ENCODE data around the gene IP6K2.

IP6K2 gene

DNA sequence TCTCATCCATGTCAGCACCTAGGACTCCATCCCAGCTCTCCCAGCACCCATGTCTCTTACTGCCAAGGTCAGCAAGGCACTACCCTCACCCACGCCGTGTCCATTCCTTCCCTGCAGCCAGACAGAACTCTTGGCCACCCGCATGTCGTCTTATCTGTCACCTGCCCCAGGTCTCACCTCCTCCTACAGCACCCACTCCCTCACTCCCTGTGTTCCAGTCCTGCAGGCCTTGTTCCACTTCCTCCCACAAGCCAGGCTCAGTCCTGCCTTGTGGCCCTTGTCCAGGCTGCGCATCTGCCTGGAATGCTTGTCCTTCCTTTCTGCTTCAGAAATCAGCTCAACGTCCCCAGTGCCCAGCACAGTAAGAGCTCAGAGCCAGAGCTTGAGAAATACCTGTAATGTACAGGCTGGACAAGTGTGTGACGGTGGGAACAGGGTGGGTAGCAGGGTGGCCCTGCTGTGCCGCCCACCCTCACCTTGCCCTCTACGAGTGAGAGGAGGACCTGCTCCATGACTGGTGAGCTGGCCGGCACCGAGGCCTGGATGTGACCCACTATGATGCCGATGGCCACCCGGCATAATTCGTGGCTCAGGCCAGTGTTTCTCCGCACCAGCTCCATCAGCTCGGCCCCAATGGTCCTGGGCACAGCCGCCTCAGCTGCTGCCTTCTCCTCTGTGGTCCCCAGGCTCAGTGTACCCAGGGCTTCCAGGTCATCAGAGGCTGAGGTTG is 36.0 kb downstream of the IP6K2 start:
- no peak overlapping the region for H3K27ac ChIP-seq
- TF ChIP-seq, protein P1, sequence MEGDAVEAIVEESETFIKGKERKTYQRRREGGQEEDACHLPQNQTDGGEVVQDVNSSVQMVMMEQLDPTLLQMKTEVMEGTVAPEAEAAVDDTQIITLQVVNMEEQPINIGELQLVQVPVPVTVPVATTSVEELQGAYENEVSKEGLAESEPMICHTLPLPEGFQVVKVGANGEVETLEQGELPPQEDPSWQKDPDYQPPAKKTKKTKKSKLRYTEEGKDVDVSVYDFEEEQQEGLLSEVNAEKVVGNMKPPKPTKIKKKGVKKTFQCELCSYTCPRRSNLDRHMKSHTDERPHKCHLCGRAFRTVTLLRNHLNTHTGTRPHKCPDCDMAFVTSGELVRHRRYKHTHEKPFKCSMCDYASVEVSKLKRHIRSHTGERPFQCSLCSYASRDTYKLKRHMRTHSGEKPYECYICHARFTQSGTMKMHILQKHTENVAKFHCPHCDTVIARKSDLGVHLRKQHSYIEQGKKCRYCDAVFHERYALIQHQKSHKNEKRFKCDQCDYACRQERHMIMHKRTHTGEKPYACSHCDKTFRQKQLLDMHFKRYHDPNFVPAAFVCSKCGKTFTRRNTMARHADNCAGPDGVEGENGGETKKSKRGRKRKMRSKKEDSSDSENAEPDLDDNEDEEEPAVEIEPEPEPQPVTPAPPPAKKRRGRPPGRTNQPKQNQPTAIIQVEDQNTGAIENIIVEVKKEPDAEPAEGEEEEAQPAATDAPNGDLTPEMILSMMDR (conservative IDR thresholded peaks at IDR 0.05) = no peak
- TF ChIP-seq ZFX (IDR thresholded peaks at IDR 0.05) = no peak

DNA sequence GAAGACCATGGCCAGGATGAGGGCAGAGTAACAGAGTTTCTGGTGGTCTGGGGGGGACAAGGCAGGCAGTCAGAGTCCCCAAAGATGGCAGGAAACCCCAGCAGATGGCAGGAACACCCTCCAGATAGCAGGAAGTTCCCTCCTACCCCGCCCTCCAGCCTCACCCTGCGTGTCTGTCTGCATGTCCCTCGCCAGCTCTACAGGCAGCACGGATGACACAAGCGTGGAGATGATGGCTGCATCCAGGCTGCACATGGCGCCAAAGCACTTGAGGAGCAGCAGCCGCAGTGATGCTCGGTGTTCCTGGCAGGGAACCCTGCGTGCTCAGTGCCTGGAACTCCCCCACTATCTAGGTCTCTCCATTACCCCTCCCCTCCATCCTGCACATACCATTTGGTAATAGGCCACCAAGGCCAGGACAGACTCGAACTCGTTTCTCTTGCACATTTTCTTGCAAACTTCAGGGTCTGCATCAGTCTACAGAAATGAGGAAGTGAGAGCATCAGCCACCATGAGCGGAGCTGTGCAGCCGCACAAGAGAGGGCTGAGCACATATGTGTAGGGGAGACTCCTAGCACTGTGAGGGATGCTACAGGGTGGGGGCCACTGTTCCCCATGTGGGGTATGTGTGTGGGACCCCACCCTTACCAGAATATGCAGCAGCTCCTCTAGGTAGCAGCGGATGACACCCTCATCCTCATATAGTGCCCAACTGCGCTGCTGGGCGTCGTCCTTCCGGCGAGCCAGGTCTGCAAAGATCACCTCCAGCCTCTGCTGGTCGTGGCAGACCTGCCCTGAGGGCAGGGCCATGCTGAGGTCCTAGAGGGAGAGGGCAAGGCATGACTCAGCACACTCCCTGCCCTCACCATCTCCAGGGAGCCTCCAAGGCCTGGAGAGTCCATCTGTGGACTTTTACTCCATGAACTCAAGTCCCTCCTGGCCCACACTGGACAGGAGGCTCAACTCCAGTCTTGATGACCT is 37.3 kb downstream of the IP6K2 start:
- no peak overlapping the region for H3K27ac ChIP-seq
- TF ChIP-seq, protein P1 (conservative IDR thresholded peaks at IDR 0.05) = no peak
- TF ChIP-seq ZFX (IDR thresholded peaks at IDR 0.05) = no peak

DNA sequence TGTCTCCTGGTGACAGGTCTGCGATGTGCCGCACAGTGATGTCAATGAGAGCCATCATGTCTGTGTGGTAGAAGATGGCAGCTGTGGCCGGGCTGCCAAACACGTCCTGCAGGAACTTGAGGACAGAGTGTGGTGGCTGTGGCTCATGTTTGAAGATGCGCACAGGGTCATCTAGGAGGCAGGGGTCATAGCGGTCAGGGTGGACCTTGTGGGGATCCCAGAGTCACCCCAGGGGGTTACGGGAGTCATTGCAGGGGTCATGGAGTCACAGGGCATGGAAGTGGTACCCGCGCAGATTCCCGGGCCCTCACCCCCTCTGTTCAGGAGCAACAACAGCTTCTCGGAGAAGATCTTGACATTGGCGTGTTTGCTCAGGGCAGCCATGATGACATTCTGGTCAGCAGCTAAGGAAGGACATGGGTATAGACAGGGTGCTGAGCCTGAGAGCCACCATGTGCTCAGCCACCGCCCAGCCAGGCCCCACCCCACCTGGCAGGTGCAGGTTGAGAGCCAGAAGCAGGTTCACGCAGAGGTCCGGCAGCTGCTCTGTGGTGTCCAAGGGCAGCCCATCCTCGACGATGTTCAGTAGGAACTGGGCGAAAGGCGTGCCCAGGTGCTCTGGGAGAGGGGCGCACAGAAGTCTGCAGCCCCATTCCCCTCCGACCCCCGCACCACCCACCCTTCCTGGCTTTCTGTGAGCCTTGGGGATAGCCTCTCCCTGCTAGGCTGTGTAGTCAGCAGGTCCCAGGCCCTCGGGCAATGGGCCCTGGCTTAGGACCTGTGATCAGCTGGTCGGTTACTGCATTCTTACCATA is 38.2 kb downstream of the IP6K2 start:
- no peak overlapping the region for H3K27ac ChIP-seq
- TF ChIP-seq, protein P1 (conservative IDR thresholded peaks at IDR 0.05) = no peak
- no peak for TF ChIP-seq ZFX (IDR thresholded peaks at IDR 0.05)

DNA sequence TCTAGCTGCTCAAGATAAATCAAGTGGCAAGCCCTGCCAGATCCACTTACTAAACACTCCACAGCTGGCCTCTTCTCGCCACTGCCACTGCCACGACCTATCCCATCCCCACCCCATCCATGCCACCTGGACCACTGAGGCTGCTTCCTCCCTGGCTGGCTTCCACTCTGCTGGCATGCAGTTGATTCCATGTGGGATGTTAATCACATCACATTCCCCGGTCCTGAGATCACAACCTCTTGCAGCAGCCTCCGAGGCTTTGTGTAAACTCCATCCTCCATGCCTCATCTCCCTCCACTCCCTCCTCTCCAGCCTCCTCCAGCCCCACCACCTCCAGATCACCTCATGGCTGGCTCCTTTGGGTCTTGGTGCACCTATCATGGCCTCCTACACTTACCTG is 39.0 kb downstream of the IP6K2 start:
- TF ChIP-seq ZFX (IDR thresholded peaks at IDR 0.05) = no peak
- TF ChIP-seq, protein P1 (conservative IDR thresholded peaks at IDR 0.05) = no peak

GRCh38 chr3:48674505-48674904 is 42.5 kb downstream of the IP6K2 start:
- no peak overlapping the region for H3K27ac ChIP-seq
- TF ChIP-seq ZFX (IDR thresholded peaks at IDR 0.05) = no peak
- TF ChIP-seq, protein P1 (conservative IDR thresholded peaks at IDR 0.05) = no peak

More for the DNA sequence above, 39.0 kb downstream of the IP6K2 start:
- no peak overlapping the region for H3K27ac ChIP-seq

DNA sequence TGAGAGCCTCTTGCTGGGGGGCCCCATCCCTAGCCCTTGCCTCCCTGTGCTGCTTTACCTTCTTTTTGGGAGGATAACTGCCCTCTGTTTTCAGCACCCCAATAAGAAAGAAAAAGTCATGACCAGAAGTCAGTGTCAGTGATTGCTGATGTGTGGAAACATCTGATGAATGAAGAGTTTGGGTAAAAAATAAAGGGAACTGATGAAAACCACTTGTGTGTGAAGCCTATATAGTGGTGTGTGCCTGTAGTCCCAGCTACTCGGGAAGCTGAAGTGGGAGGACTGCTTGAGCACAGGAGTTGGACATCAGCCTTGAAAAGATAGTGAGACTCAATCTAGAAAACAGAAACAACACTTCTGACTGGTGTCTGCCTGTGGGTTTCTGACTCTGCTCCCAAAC is 44.5 kb downstream of the IP6K2 start:
- TF ChIP-seq, protein P1 (conservative IDR thresholded peaks at IDR 0.05) = no peak
- TF ChIP-seq ZFX (IDR thresholded peaks at IDR 0.05) = no peak

More for the DNA sequence above, 44.5 kb downstream of the IP6K2 start:
- no peak overlapping the region for H3K27ac ChIP-seq

Data from C4-2B (cell line).